Right renal pelvis (tissue), 4 donors: ENCODE data around the gene STX8. TPM values are rescaled to one million over a fixed set of nuclear protein-coding genes. Genes with fewer than 3 reads are reported as not detected.

ENCODE experiments used
- DNase-seq, 4 donors: peaks; one replicate each; pipeline ENCODE4 v3.0.0-alpha.2; 2013; ENCODE audit warnings: low read depth in 4 of 4, low spot score in 3 of 4, missing footprints in 1 of 4
- polyA plus RNA-seq, 4 donors: library from polyadenylated mRNA; unstranded; fragments of 120-200 nt; gene quantifications; one replicate each; pipeline ENCODE4 v1.2.1, GENCODE V29; 2013; ENCODE audit not compliant: insufficient read length in 4 of 4

STX8 gene
- polyA plus RNA-seq, 4 donors: 64.2 to 66.9 (median 64.6) TPM

DNA sequence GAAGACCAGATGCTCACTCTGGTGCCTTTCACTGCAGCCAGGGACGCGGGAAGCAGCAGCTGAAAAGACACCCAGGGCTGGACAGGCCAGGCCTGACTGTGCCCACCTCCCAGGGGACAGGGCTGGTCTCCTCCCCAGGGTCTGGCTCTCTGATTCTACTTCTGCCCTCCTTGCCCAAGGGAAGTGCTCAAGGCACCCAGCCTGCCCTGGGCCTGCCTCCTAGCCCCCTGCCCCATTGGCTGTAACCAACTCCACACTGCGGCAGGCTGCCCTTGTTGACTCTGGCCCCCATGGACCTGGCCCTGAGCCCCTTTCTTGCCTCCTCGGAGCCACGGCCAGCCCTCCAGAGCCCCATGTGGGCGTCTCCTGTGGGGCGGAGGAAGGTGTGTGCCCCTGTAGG lies 341.9 kb downstream of the STX8 start:
- DNase-seq: no peak

DNA sequence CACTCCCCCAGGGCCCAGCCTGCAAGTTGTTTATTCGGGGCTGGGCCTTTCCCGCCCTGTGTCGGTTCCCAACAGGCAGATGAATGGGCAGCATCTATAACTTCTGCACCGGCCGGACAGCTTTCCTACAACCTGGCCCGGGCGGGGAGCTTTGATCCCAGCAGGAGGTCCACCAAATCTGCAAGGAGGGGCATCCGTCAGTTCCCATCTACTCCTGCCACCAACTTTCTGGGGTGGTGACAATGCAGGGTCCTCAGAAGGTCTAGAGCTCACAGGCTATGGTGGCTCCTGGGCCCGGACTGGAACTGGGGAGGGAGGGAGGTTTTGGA lies 342.4 kb downstream of the STX8 start:
- DNase-seq: no peak

DNA sequence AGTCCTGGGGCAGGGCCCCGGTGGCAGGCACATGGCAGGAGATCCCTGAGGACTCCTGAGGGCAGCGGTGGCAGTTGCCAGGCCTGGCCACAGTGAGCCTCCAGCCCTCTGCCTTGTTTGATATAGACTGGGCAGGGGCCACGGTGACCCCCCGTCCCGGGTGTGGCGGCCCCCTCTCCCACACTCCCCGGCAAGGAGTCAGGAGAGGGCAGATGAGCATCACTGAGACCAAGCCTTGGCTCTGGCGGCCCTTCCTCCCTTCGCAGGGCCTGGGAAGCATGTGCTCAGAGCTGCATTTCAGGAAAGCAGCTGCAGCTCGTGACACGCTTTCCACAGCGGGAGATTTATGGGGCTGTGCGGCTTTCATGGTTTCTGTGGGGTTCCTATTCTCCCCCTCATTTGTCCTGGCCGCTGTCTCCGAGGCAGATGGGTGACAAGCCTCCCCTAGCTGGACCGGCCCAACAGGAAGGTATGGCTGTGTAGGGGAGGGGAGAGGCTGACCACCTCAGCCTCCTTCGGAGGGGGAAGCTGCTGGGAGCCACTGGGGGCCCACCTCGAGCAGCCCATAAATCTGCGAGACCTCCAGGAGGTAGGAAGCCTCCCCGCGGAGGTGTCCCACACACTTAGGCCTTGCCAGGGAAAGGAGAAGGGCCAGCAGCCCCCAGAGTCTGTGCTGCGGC lies 342.9 kb downstream of the STX8 start:
- DNase-seq: peak; percentile 61 to 73 (median 68)

DNA sequence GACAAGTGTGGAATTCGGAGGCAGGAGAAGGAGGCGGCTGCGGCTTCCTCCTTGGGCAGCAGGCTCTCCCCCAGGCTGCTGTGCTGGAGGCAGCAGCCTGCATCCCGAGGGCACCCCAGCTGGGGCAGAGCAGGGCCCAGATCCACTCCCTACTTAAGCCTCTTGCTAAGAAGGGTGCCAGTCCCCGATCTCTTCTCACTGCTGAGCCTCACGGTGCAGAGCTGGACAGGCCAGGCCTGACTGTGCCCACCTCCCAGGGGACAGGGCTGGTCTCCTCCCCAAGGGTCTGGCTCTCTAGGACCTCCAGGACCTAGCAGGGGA lies 343.5 kb downstream of the STX8 start:
- no peak for DNase-seq

DNA sequence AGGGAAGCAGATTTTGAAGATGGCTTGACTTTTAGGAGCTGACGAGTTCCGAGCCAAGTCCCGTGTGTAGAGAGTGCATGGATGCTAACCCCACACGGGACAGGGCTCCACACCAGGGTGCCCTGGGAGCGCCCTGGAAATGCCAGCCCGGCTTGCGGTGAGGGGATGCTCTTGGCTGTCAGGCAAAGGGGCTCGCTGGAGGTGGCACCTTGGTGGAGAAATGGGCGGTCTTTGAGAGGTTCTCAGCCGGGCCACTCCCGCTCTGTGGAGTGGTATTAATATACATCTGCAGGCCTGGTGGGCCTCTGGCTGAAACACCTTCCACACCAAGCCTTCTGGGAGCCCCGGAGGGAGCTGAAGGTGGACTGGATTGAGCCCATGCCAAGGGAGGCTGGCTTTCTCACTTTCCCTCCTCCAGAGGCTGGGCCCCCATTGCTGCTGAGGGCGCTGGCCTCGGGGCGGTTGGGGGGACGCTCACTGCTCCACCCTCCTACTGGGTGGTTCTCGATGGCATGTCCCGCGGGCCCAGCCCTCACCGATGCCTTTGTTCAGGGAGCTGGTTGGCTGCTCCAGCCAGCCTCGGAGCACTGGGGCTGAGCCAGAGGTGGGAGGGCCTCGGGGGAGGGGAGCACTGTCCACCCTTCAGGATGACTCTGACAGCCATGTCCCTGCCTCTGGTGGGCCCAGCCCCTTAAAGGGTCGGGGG lies 344.0 kb downstream of the STX8 start:
- DNase-seq: no peak

DNA sequence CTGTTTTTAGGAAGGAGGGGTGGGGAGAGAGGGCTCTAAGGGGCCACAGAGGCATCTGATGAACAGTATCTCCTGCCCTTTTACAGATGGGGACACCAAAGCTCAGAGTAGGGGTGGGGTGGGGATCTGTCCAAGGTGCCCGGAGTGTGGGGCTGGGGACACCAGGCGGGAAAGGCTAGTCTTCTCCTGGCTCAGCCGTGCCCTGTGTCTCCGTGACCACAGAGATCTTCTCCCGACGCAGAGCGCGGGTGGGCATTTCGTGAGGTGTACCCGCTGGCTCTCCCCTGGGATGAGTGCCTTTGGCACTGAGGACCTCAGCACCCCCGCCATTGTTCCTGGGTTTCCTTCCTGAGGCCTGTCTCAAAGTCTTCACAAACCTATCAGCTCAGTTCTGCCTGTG lies 344.8 kb downstream of the STX8 start:
- no peak for DNase-seq

DNA sequence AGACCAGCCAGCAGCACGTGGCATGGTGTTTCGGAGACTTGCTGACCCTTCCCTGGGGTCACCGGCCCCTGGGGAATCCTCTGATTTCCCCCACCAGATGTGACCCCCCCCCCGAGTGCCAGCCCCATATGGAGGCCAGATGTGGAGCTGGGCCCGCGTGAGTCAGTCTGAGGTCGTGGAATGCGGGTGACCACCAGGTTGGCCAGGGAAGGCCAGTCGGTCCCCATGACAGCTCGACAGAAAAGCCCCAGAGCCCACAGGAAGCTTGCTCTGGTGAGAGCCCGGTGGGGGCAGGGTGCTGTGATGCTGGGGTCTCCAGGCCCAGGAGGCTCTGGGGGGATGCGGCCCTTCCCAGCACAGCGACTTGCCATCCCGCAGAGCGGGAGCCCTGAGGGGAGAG lies 345.3 kb downstream of the STX8 start:
- DNase-seq: no peak

DNA sequence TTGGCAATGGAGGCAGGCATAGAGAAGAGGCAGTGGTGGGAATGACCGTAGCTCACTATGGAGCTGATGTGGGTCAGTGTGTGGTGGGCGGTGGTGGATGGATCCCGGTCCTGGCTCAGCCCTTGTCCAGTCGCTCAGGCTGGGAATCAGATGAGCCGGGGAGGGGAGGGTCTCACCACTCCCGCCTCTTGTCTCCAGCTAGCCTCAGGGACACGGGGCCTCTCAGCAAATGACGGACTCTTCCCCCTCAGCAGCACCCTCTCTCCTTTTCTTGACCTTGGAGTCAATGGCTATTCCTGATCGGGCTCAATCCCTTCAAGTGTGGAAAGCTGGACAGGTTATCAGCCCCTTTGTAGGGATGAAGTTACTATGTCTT lies 345.8 kb downstream of the STX8 start:
- no peak for DNase-seq

DNA sequence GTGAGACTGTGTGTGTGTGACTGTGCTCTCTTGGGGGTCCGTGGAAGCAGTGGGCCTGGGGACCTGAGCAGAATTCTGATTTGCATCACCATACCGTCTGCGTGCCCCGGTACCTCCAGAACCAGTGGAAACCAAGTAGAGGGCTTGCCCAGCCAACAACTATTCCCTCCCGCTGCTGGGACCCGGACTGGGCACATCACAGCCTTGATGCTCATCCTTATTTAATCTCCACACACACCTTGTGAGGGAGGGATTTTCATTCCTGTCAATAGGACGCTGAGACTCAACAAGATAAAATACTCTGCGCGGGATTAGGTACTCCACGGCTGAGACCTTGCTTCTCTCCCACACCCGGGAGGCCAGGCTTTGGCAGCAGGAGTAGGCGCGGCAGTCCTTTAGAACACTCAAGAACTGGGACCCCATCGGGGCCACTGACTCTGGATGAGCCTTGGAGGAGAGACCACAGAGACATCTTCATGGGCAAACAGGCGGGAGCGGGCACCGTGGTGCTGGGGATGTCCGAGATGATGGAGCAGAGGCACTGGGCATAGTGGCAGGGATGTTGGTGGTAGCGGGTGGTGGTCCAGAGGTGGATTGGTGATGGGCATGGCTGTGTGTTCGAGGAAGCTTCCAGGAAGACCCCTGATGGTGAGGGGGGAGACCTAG lies 346.3 kb downstream of the STX8 start:
- DNase-seq: no peak

DNA sequence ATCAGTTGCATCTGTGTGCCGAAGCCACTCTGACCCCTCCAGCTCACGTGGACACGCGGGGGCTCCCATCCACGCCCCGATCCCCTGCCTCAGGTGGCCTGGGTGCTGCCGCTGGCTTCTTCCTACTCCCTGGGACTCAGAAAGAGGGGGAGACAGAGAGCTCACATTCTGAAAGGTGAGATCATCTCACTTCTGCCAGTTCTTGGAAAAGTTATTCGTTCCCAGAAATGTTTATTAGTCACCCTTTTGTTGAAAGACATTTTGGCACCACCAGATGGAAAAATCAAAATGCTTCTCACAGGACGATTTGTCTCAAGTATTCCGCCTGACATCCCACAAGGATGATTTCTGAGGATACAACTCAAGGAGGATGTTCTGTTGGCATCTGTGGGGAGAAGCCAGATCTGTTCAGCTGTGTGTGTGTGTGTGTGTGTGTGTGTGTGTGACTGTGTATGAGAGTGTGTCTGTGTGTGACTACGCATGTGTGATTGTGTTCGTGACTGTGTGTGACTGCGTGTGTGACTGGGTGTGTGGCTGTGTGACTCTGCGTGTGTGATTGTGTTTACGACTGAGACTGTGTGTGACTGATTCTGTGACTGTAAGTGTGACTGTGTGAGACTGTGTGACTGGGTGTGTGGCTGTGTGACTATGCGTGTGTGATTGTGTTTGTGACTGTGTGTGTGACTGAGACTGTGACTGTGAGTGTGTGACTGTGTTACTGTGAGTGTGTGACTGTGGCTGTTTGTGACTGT lies 347.0 kb downstream of the STX8 start:
- no peak for DNase-seq

DNA sequence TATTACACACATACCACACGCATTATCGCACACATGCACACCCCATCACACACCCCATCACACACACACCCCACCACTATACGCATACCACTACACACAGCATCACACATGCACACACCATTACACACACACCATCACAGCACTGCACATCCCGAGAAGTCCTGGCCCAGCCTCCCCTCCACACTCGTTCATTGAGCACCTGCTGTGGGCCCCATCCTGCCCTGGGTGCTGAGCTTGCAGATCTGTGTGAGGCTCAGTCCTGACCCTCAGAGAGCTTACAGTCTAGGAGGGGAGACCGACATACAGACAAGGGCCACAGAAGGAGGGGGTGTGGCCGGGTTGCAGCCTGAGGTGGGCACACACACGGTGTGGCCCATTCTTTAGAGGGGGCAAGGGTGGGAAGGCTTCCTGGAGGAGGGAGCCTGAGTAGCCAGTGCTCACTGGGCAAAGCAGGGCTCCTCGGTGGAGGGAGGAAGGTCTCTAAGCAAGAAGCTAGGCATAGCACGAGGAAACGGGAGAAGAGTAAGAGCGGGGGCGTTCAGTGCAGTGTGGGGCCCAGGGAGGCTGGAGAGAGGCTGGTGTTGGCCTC lies 347.7 kb downstream of the STX8 start:
- no peak for DNase-seq

DNA sequence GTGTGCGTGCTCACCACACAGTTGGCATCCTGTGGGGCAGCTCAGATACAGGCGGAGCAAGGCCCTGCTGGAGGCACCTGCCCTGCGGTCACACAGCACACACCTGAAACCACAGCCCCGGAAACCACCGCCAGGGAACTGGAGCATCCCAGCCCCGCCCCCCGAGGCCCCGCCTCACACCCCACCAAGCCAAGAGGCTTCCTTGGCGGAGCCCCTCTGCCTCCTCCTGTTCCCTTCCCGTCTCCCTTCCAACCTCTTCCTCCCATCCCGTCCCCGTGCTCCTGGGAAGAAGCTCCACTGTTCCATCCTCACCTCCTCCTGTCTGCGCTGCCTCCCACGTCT lies 348.9 kb downstream of the STX8 start:
- DNase-seq: no peak

DNA sequence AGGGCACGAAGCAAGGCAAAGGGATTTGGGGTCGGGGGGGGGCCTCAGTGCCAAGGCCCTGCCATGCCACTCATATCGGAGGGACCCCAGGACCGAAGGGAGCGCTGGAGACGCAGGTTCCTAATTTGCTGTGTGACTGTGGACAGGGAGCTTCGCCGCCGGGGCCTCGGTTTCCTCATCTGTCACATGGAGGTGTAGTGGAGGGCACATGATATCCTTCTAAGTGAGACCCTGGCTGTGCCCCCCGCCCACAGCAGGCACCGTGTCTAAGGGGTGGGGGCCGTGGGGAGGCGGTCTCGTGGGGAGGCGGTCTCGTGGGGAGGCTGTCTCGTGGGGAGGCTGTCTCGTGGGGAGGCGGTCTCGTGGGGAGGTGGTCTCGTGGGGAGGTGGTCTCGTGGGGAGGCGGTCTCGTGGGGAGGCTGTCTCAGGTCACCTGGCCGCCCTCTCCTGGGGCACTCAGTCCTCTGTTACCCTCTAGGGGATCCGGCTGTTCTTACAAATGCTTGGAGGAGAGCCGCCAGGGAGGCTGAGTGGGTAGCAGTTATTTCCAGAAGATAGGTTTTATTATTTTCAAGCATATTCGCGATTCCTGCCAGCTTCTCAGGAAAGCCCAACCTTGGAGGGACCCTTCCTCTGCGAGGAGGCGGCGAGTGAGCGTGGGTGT lies 349.4 kb downstream of the STX8 start:
- DNase-seq: no peak

DNA sequence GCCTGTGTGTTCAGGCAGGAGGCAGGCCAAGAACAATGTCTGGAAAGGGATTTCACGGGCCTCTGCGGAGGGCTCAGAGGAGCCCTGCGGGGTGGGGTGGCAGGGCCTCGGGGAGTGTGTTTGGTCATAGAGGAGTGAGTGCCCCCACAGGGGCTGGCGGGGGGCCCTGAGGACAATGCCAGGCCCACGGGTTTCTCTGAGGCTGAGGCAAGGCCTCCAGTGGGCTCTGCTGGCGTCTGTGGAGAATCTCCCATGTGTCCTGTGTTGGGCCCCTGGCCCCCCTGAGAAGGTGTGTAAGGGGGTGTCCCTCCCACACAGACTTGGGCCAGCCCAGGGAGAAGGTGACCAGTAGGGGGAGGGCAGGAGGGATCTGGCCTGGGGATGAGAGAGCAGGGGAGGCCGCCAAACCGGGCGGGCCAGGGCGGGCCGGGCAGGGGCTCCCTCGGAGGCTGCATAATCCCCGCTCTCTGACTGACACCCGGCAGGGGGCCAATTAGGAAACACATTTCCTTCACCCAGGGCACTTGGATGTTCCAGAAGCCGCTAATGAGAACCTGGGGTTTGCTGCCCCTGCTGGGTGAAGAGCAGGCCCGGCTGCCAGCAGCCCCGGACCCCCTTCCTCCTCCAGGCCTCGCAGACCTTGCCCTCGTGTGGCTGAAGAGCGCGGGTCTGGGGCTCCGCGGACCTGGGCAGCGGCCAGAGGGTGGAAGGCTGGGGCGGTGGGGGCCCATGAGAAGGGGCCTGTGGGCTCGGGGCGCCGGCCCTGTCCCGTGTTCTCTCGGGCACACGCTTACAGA lies 350.1 kb downstream of the STX8 start:
- no peak for DNase-seq

DNA sequence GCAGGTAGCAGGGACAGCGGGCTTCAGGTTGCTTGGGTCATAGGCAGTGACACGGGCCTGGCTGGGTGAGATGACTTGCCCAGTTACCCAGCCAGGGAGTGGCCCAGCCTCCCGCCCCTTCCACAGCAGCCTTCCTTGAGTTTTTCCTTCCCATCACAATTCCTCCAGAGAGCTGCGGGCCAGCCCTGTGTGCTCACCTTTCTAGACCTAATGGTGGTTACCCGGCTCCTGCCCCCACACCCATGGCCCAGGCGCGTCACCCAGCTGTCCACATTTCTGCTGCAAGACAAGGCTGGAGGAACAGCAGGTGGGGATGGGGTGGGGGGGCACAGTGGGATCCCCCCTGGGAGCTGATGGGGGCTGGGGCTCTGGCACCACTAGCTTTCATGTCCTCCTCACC lies 351.1 kb downstream of the STX8 start:
- no peak for DNase-seq

DNA sequence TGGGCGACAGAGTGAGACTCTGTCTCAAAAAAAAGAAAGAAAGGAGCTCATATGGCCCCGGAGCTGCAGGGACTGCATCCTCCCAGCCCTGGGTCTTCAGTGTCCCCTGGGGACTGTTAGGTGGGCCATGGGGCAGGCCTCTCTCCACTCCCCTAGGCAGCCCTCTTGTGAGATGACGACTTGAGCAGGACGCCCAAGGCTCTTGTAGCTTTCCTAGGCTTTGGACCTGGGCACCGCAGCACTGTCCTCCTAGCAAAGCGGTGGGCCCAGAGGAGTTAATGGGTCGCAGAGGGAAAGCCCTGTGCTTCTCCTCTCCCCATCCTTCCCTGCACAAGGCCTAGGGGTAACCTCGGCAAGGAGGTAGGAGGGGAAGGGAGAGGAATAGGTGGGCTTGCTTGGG lies 352.1 kb downstream of the STX8 start:
- DNase-seq: no peak

DNA sequence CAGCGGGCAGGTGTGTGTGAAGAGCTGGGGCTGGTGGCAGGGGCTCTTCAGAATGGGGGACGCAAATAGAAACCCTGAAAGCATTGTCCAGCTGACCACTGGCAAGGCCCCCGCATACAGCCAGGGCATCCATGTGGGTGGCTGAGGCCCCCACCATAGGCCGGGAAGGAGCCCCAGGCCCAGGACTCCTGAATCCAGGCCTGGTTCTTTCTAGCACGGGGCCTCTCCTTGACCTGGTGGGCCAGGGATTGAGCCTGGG lies 353.8 kb downstream of the STX8 start:
- DNase-seq: no peak

DNA sequence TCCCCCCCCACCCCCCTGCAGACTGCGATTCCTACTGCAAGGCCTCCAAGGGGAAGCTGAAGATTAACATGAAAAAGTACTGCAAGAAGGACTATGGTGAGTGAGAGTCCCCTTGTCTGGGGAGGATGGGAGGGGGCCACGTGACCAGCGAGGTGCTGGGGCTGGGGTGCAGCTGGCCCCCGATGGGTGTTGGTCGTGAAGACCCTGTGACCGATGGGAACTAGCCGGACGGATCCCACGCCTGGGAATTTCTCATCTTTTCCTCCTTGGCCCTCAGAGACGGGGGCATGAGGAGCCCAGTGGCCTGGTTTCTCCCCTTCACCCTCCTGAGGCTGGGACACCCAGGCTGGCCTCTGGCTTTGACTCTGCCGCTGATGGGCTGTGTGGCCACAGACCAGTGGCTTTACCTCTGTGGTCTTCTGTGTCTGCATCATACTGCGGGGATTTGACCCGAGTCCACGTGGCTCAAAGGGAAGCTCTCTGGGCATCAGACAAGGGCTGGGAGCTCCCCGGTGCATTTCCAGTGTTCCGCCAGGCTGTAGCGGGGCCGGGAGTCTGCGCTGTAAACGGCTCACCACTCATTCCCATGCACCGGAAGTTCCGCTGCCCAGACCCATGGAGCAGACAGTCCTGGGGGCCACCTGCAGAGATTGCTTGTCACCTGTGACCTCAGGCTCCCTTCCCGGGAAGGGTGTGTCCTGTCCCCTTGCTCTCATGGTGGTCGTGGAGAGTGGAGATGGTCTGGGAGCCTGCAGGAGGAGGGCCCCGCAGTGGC lies 354.3 kb downstream of the STX8 start:
- no peak for DNase-seq

DNA sequence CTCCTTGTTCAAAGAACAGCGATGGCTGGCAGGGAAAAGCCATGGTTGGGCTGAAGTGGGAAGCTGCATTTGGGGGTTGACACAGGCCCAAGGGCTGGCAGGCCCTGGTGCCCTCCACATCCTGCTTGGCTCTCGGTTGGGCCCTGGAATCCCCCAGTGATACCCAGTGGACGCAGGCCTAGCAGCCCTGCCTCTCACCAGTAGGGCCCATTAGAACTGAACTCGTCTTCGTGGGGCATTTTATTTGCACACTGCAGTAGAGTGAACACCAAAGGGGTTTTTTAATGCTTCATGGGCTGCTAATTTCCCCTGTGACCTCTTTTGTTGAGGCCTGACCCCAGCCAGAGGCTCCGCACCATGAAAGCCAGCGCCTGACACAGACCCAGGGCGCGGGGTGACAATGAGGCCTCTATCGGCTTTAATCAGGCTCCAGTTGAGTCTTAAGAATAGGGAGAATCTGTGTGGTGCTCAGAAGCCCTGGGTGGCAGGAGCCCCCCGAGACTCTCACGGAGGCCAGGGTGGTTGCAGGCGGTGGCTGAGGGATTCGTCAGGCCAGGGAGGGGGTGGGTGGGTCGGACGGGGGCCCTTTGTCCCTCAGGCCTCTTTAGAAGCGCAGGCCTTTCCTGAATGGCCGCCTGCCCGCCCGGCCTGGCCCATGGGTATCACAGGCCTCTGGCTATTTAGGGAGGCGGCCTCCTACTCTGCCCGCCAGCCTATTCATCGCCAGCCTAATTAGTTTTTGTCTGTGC lies 355.0 kb downstream of the STX8 start:
- no peak for DNase-seq
